Suppressor macrophage treated with lipopolysaccharide for 4 hours (primary cell): Measurements from ENCODE around the gene SFXN4.
A peak's percentile ranks its signal among the peaks of the same experiment; 100 is the strongest.
"Not testable (repeated sequence)": the region's sequence is repeated elsewhere in the genome, so short reads cannot be mapped to it uniquely, and the experiment has no call there.

Experiments
- DNase-seq: peaks from one replicate; pipeline ENCODE4 v3.0.0-alpha.2; 2020

The SFXN4 gene

DNA sequence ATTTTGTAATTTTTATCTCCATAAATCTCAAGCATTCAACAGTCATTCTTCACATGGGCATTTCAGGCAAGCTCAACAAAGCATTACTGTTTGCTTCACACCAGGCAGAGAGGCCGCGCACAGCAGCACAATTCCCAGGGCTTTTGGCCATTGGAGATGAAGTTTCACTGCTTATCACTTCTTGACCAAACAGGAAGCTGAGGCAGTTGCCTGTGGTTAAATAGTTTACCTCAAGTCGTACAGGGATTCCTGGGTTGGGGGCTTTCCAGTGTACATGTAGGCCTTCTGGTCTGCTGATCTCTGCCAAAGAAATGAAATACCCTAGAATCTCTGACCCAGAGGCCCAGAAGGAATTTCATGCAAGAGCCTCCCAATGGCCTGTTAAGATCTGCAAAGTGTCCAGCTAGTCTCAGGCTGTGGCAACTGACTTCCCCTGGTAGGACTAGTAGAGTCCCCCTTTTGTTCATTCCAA, 24.3 kb upstream of the SFXN4 start:
- DNase-seq: no peak

DNA sequence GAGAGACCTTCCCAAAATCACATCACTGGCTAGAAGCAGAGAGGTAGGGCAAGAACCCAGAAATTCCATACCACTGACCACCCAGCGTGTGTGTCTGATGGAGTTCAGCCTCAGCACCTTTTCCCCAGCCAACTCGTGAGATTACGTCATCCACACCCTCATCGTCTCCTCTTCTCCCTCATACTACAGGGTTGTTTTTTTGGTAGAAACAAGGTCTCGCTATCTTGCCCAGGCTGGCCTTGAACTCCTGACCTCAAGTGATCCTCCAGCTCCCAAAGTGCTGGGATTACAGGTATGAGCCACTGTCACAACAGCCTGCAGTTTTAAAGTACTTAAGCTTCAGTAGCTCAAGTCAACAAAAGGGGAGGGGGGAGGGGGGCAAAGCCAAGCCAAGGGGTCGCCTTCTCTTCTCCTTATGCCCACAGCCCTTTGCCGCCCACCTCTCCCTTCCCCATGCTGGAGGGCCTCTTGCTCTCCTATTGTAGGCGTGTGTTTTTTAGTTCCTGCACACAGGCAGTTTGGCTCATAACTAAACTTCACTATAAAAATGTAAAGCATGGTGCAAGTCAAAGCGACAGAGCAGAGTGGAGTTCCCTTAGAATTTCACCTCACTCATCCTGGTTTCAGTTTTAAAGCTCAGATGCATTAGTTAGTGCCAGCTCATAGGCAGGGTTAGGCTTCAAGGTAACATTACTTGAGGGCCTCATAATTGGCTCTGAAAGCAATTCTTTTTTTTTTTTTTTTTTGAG, 18.3 kb upstream of the SFXN4 start:
- no peak for DNase-seq

DNA sequence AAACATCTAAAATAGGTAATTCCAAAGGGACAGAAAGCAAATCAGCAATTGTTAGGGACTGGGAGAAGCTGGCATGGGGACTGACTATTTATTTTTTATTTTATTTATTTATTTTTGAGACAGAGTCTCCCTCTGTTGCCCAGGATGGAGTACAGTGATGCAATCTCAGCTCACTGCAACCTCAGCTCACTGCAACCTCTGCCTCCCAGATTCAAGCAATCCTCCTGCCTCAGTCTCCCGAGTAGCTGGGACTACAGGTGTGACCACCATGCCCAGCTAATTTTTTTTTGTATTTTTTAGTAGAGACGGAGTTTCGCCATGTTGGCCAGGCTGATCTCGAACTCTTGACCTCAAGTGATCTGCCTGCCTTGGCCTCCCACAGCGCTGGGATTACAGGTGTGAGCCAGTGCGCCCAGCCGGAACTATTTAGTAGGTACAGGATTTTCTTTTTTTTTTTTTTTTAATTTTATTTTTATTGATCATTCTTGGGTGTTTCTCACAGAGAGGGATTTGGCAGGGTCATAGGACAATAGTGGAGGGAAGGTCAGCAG, 15.4 kb upstream of the SFXN4 start:
- DNase-seq: not testable (repeated sequence)

DNA sequence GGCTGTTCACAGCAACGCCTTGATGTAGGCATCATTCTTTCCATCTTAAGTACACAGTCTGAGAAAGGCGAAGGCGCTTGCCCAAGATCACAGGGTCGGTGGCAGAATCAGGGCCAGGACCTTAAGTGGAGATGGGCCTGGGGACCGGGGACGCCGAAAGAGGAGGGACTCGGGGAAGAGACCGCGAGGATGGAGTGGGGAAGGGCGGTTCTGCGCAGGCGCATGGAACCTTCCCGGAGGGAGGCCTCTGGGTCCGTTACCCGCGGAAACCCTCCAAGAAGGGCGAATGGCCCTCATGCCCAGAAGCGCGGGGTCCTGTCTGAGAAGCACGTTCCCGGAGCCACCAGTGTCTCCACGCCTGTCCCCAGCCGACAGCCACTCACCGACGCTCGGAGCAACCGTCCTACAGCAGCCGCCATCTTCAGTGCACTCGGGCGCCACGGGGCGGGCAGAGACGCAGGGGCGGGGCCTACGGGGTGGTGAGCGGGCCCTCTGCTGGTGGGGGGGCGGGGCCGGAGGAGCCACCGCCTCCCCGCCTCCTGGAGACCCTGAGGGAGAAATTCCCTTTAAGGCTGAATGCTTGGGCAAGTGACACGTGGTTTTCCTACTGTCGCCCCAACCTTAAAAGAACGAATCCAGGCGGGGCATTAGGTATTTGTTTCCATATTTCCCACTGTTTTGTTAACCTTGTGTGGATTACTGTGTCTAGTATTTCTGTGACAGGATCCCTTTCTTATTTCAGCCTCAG, 13.0 kb upstream of the SFXN4 start, which contains the start of gene PRDX3:
PRDX3 (minus strand) TSS at position 441 of the 748 bp plus-strand sequence; CDS start at position 419, 22 bp downstream.
- DNase-seq: peak; percentile 94

DNA sequence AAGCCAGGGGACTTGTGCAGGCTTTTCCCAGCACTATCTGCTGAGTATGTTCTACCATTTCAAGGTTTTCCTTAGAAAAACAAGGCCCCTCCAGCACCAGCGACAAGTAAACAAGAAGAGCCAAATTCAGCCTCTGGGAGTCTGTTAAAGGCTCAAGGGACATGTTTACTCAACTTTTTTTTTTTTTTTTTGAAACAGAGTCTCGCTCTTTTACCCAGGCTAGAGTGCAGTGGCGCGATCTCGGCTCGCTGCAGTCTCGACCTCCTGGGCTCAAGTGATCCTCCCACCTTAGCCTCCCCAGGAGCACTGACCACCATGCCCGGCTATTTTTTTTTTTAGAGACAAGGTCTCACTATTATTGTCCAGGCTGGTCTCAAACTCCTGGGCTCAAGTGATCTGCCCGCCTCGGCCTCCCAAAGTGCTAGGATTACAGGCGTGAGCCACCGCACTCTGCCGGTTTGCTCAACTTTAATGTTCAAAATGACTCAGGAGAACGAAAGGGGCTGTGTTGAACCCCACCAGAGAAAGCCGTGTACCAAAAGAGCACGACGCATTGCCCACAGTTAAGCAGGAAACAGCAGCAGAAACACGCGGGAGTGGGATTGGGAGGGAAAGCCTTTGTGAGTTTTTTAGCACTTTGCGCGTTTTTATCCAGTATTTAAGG, 12.3 kb upstream of the SFXN4 start:
- peak; percentile 40 for DNase-seq

DNA sequence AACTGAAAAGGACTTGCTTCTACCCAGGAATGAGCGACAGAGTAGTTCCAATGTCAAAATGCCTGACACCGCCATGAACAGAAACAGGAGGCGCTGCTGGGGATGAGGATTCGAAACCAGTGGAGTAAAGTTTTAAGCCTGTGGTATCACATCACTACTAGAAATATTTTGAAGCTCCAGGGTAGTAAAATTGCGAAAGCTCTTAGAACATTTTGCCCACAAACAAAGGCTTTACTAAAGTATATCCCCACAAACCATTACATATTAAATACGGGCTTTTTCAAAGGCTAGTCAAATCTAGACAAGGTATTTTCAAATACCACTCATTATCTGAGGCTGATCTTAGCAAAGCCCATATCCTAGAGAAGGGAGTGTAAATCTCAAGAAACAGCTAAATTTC, 10.7 kb upstream of the SFXN4 start:
- no peak for DNase-seq

DNA sequence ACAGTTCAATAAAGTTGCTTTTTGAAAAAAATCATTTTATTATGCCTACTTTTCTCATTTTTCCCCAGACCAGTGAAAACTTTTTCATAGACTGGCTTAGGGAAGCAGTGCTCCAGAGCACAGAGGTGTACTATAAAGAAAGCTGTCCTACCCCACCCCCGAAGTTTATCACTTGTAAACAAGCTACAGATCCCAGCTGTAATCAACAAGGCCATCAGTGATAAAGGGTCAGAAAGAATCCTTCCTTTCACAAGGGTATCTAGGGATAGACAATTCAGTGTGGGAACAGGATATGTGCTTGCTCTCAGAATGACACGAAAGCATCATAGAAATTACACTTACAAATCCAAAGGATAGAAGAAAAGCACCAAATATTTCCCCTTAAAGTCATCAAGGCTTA, 8.6 kb upstream of the SFXN4 start:
- no peak for DNase-seq

DNA sequence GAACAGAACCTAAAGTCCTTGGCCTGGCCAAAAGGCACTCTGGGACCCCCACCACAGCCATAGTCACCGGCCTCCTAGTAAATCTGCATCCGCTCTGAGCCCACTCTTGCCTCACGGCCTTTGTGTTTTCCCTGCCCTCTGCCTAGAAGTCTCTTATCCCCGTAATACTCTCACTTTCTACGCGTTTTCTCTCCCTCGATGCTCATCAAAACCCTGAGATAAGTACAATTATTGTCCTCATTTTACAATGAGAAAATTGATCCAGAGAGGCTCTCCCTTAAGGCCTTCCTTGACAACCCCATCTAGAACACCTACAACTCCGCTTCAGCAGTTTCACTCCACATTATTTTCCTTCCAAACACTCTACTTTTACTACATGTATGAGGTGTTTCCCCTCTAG, 1.5 kb upstream of the SFXN4 start:
- no peak for DNase-seq

DNA sequence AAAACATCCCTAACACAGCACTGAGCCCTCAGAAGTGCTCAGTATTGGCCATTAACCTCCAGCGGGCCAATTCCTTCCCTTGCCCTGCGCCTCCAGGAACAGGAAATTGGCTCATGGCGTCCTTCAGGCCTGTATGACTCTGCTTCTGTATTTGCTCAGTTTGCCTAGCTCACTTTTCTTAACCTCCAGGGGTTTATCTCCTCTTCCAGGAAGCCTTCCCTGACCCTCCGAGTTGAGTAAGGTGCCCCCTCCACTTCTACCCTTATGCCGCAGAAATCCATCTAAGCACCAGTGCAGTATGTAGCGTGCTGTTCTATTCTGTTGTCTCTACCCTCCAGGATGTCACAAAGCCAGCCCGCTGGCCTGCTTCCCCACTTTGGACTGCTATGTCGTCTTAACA, 1.1 kb upstream of the SFXN4 start:
- DNase-seq: peak; percentile 46

DNA sequence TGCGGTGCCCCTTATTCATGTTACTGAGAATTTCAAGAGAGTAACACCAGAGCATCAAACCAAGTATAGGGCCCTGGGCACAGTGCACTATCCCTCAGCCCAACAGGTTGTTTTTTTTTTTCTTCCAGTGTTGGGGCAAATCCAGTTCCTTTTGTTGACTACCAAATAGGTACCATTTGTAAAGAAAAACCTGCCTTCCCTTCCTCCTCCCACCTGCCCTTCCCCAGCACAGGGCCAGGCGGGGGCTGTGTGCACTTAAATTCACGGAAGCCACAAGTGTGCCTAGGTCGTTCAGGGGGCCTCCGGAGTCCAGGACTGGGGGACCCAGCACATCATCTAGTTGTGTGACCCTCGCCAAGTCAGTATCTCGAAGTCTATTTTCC, 595 bp upstream of the SFXN4 start:
- no peak for DNase-seq

DNA sequence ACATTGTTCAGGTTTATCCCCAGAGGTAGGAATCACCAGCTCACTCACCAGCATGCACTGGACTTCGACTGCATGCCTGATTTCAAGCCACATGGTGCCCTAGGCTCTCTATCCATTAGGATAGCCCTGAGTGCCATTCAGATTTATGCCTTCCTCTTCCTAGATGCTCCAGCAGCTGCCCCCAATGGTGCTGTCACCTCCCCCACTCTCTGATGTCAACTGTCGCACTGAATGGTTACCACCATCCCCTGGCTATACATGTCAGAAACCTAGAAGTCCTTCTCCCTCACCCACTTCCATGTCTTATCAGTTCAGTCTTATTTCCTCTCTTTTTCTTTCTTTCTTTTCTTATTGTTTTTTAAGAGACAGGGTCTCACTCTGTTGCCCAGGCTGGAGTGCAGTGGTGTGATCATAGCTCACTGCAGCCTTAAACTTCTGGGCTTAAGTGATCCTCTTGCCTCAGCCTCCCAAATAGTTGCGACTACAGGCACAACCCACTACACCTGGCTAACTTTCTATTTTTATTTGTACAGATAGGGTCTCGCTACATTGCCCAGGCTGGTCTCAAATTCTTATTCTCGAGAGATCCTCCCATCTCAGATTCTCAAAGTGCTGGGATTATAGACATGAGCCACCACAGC, 2.9 kb downstream of the SFXN4 start:
- no peak for DNase-seq

DNA sequence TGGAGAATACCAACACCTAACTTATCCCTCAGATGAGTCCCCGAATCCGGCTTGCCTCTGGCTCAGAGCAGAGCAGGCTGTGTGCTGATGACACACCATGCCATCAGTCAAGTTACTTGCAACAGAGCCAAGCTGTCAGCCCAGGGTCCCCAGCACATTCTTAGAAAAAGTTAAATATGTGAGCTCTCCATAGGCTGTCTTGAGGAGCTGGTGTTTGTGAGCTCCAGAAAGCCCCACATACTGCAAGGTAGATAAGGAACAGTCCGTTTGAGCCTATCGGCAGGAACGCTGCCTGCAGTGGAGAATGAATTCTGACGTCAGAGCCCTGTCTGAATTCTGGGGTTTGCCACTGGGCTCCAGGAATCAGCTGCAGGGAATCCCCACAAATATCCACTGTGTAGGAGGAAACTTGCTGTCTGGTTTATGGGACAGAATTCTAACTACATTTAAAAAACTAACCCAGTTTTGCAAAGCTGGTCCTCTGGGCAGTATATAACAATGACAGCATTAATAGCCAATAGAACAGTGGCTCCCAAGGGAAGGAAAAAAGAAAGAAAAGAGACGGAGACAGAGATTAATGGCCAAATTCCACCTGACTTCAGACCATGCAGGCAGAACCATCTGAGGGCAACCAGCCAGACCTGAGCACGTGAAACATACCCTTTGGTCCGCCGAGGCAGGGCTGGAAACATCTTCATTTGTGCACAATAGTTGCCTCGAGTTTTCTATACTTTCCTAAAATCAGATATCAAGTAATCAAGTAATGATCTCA, 3.6 kb downstream of the SFXN4 start:
- DNase-seq: no peak

DNA sequence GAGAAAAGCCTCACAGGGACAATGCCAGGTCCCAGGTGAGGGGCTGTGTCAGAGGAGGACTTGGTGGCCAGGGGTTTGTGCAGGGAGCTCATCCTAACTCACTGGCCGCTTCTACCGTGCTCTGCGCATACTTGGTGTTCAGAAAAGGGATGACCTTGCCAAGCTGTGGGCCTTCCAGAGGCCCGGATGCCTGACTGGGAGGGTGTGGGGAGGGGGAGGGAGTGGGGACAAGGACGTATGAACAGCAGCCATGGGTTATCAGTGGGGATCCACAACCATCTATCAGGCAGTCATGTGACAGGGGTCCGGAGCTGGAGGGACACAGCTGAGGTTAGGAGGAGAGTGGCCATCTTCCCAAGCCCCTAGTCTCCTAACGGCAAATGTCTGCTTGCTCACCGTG, 6.2 kb downstream of the SFXN4 start:
- DNase-seq: no peak

DNA sequence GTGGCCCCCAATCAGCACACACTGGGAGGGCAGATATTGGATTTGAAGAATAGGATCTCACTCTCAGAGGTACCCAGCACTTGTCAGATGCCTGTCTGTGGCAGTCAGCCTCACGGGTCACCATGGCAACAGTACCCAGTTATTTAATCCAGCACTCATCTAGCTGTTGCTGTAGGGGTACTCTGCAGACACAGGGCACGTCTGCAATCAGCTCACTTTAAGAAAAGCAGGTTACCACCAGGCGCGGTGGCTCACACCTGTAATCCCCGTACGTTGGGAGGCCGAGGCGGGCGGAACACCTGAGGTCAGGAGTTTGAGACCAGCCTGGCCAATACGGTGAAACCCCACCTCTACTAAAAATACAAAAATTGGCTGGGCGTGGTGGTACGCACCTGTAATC, 11.9 kb downstream of the SFXN4 start:
- DNase-seq: no peak

DNA sequence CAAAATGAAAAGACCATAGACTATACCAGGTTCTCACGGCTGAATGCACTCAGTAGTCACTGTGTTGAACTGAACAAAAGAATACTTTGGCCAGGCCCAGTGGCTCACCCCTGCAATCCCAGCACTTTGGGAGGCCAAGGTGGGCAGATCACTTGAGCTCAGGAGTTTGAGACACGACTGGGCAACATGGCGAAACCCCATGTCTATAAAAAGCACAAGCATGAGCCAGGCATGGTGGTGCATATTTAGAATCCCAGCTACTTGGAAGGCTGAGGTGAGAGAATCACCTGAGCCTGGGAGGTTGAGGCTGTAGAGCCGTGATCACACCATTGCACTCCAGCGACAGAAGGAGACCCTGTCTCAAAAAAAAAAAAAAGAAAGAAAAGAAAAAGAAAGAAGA, 12.5 kb downstream of the SFXN4 start:
- no peak for DNase-seq

DNA sequence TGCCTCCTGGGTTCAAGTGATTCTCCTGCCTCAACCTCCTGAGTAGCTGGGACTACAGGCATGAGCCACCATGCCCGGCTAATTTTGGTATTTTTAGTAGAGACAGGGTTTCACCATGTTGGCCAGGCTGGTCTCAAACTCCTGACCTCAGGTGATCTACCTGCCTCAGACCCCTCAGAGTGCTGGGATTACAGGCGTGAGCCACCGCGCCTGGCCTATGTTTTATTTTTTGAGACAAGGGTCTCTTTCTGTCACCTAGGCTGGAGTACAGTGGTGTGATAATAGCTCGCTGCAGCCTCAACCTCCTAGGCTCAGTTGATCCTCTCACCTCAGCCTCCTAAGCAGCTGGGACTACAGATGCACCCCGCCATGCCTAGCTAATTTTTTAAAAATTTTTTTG, 13.9 kb downstream of the SFXN4 start:
- not testable (repeated sequence) for DNase-seq

DNA sequence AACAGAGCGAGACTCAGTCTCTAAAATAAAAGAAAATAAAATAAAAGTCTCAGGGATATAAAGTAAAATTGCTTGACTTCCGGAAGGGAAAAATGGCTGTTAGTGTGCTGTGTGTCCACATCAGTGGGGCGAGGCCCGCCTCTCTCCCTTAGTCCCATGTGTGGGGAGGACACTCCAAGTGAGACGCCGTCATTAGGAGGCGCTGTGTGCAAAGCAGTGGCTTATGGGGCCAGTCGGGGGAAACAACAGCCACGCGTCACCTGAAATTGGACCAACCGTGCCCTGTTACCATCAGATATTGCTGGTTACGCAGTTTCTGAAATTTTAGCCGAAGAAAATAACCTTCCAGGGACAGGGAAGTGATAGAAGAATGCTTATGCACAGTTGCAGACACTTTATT, 15.8 kb downstream of the SFXN4 start:
- no peak for DNase-seq

DNA sequence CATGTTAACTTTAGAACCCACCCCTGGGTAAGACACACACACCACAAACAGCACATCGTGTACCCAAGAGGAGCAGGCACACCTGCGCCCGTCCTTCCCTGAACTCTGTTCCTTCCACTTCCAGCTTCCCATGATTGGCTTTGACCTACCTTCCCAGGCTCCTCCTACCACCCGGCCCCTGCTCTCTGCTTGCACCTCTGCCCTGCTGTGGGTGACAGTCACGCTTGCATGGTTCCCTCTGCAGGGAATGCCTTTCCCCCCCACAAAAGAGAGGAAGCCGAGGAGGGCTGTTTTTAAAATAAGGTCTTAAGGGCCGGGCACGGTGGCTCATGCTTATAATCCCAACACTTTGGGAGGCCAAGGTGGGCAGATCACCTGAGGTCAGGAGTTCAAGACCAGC, 16.4 kb downstream of the SFXN4 start:
- no peak for DNase-seq

DNA sequence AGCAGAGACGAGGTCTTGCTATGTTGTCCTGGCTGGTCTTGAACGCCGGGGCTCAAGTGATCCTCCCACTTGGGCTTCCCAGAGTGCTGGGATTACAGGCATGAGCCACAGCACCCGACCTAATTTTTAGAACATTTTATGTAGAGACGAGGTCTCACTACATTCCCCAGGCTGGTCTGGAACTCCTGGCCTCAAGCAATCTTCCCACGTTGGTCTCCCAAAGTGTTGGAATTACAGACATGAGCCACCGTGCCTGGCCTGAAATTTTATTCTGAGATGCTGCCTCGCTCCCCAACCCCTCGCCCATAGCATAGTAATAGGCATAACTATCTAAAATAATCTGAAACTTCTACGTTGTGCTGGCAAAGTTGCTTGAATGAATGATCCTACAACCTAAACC, 21.9 kb downstream of the SFXN4 start:
- DNase-seq: no peak

DNA sequence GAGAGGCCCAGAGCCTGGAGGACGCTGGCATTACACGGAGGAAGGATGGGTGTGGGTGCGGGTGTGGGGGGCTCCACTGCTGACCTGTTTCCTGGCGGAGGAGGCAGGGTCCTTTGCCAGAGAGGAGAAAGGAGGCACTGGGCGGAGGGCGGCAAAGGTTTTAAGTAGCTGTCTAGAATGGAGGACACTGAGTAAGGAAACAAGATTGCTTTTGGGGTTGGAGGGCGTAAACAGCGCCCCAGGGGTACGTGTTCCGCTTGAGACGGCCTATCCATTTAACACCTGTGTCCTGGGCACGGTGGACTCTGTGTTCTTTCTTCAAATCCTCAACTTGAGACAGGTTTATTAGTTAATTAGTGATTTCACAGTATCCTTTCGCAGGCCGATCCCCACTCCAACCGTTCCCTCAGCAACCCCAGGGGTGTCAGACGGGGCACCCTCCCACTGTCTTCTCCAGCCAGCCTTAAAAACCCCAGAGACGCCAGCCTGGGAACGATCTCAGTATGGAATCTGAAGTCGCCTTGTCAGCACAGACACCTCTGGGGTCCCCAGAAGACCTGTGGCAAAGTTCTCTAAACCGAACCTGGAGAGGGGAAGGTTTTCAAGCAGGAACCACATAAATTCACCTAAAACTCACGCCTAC, 24.8 kb downstream of the SFXN4 start:
- no peak for DNase-seq

DNA sequence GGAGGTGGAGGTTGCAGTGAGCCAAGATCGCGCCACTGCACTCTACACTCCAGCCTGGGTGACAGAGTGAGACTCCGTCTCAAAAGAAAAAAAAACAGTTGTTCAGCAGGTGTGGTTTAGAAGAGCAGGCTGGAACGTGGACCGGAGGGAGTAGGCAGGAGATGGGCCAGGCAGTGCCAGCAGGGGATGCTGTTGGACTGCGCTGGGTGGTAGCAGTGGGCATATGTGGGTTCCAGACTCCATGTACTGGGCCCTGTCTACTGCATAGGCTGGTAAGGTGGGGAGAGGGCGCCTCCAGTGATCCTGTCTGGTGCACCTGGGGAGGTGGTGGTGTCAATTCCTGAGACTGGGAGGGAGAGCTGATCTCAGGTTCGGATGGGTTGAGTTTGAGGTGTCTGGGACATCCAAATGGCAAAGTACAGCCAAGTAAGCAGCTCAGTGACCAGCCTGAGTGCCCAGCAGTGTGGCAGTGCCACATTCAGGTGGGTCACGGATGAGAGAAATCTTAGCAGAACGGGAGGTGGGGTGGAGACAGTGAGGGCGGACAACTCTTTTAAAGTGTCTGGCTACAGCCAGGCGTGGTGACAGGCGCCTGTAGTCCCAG, 25.9 kb downstream of the SFXN4 start:
- DNase-seq: peak; percentile 31
